HG03460 (cell line): ENCODE data around the gene ACOD1.
"Not testable (repeated sequence)": the region's sequence is repeated elsewhere in the genome, so short reads cannot be mapped to it uniquely, and the experiment has no call there.

Experiments
- ATAC-seq: cut with Tn5 transposase; IDR thresholded peaks from one replicate; pipeline ENCODE4 v1.9.1; 2021; ENCODE audit not compliant: unreplicated experiment

The ACOD1 gene

DNA sequence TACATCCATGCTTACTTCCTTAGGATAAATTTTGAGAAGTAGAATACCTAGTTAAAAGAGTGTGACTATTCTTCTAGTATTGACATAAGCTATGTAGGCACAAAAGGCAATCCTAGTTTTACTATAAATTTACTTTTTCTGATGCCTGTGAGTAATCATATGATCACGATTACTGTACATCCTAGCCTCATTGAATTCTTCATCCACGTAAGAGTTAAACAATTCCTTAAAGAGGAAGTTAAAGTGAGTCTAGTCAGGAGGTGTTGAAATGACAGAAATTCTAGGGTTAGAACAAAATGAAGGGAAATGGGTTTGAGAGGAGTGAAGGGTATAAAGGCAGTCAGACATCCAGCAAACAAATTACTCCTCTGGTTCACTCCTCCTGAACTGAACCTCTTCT is at the start of gene ACOD1:
ACOD1 (plus strand) TSS at position 363 of the 400 bp plus-strand sequence. CDS start 48 bp downstream, outside the sequence.
- no peak for ATAC-seq

DNA sequence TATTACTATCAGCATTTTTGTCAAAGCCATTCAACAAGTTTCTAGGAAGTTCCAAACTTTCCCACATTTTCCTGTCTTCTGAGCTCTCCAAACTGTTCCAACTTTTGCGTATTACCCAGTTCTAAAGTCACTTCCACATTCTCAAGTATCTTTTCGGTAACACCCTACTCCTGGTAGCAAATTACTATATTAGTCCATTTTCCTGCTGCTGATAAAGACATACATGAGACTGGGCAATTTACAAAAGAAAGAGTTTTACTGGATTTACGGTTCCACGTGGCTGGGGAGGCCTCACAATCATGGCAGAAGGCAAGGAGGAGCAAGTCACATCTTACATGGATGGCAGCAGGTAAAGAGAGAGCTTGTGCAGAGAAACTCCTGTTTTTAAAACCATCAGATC is 49.2 kb upstream of the ACOD1 start:
- ATAC-seq, result not testable (repeated sequence)

DNA sequence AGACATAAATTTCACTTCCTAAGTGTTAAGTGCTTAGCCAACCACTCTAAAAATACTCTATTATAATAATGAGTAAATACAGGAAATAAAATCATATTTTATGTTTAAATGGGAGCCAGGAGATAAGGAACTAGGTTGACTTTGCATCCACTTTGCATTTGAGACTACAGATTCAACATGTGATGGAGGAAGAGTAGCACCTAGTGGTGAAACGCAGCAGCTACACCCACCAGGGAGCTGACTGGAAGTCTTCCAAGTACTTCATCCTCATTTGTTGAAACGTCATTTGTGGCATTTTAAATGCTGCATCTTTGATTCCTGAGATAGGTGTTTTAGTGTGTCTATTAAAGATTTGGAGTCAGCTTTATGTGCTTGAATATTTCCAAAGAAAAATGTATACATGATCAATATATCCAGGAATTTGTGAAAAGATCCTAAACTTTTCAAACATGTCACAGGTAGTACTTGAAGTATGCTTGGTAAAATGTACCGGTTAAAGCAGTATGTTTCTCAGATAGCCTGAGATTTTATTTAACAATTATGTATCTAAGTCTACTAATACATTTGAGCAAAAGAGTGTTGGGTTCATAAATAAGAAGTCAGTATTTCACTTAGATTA is 44.7 kb upstream of the ACOD1 start:
- ATAC-seq, result peak; percentile 94

DNA sequence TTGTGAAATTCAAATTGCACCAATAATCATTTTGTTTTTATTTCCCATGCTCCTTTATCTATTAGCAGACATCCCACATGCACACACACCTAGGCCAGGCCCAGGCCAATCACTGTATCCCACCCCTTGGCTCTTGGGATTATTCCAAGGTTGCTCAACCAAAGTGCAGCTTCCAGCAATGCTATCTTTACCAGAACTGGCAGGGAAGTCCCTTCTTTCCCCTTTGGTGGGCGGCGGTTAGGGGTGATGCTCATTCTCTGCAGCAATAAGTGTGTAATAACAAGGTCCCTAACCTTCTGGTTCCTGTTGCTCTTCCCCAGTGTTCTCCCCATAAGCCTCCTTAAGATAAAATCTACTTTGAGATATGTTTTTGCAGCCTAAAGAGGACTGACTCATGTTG is 43.8 kb upstream of the ACOD1 start:
- no peak for ATAC-seq

DNA sequence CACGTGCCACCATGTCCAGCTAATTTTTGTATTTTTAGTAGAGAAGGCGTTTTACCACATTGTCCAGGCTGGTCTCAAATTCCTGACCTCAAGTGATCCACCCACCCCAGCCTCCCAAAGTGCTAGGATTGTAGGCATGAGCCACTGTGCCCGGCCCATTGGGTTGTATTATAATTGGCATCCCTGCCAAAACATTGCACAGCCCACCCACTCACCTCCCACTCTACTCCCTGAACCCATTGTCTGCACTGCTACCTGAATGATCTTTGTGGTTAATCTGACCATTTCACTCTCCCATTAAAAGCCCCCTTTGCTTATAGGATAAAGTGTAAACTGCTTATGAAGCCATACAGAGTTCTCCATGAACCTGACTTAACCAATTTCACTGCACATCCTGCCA is 35.8 kb upstream of the ACOD1 start:
- ATAC-seq, result no peak

DNA sequence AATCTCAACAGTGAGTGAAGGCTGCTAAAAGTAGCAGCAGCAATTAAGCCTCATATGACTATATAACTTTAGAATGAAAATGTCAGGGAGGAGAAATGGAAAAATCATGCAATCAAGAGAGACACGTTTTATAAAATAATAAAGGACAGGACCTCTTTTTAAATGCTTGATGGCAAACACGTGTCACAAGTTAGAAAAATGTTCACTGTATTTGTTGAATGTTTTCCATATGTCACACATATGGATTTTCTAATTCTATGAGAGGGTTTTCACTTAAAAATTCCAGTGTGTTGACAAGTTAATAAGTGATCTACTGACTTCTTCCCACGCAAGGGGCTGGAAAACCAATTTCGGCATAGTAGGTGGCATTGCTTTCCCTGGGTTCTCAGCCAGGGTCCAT is 34.4 kb upstream of the ACOD1 start:
- no peak for ATAC-seq

DNA sequence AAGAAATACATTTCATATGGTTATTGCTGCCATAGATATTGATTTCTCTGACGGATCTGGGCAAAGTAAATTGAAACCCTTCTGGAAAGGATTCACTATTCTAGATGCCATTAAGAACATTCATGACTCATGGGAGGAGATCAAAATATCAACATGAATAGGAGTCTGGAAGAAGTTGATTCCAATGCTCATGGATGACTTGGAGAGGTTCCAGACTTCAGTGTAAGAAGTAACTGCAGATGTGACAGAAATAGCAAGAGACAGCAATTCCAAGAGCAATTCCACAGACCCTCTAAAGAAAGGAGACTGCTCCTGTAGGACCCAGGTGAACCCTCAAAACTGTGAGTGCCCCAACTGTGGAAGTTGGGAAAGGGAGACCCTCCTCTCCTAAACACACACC is 31.2 kb upstream of the ACOD1 start:
- ATAC-seq, result no peak

DNA sequence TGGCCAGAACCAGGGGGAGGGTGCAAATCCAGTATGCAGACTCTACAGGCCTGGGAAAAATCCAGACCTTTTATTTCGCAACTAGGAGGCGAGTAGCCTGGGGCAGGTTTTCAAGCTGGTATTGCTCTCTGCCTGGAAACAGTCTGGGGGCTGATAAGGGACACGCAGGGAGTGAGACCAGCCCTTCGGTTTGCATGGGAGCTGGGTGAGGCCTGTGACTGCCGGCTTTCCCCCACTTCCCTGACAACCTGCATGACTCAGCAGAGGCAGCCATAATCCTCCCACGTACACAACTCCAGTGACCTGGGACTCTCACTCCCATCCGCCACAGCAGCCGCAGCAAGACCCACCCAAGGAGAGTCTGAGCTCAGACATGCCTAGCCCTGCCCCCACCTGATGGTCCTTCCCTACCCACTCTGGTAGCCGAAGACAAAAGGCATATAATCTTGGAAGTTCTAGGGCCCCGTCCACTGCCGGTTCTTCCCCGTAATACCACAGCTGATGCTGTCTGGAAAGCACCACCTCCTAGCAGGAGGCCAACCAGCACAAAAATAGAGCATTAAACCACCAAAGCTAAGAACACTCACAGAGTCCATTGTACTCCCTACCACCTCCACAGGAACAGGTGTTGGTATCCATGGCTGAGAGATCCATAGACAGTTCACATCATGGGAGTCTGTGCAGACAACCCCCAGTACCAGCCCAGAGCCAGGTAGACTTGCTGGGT is 30.4 kb upstream of the ACOD1 start:
- not testable (repeated sequence) for ATAC-seq

DNA sequence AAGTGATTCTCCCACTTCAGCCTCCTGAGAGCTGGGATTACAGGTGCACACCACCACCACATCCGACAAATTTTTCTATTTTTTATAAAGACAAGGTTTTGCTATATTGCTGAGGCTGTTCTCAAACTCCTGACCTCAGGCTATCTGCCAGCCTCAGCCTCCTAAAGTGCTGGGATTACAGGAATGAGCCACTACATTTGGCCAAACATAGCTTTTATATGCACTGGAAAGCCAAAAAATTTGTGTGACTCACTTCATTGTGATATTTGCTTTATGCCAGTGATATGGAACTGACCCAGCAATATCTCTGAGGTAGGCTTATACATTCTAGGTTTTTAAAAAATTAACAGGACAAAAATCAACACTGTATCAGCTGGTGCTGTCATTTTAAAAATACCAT is 26.8 kb upstream of the ACOD1 start:
- no peak for ATAC-seq

DNA sequence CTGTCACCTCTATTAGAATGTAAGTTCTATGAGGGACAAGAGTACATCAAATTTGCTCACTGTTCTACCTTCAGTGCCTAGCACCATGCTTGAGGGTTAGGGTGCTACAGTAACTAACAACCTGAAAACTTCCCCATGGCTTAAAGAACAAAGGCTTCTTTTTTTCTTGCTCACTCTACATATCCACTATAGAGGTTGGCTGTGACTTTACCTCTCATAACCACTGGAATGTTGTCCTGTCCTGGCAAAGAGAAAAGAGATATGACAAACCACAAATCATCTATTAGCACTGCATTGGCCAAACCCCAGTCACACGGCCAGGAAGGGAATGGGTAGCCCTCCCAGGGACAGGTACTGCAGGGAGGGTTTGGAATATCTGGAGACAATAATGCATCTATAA is 23.2 kb upstream of the ACOD1 start:
- ATAC-seq, result no peak

DNA sequence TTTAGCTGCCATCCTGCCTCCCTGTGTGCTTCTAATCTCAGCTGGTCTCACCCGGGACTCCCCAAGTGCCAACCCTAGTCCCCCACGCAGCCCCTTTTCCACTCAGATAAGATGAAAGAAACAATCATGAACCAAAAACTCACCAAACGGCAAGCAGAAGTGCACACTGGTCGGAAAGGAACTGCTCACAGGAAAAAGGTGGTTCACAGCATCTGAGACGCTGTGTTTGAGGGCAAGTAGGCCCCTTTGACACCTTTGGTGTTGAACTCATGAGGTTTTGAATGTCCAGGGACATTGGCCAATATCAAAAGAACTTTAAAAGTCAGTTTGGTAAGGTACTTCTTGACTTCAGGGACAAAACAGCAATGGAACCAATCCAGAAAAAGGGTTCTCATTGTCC is 20.4 kb upstream of the ACOD1 start:
- no peak for ATAC-seq

DNA sequence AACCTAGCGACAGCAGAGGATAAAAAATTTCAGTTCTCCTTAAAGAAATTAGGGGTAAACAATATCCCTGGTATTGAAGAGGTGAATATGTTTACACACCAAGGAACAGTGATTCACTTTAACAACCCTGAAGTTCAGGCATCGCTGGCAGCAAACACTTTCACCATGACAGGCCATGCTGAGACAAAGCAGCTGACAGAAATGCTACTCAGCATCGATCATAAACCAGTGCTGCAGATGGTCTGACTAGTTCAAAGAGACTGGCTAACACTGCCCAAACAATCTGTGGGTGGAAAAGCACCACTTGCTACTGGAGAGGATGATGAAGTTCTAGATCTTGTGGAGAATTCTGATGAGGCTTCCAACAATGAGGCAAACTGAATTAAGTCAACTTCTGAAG is 19.9 kb upstream of the ACOD1 start:
- ATAC-seq, result no peak

DNA sequence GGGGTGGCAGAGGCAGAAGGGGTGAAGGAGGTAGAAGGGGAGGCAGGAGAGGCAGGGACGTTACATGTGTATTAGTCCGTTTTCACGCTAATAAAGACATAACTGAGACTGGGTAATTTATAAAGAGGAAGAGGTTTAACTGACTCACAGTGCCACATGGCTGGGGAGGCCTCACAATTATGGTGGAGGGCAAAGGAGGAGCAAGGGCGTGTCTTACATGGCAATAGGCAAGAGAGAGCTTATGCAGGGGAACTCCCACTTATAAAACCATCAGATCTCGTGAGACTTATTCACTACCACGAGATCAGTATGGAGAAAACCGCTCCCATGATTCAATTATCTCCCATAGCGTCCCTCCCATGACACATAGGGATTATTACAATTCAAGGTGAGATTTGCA is 19.0 kb upstream of the ACOD1 start:
- ATAC-seq, result no peak

DNA sequence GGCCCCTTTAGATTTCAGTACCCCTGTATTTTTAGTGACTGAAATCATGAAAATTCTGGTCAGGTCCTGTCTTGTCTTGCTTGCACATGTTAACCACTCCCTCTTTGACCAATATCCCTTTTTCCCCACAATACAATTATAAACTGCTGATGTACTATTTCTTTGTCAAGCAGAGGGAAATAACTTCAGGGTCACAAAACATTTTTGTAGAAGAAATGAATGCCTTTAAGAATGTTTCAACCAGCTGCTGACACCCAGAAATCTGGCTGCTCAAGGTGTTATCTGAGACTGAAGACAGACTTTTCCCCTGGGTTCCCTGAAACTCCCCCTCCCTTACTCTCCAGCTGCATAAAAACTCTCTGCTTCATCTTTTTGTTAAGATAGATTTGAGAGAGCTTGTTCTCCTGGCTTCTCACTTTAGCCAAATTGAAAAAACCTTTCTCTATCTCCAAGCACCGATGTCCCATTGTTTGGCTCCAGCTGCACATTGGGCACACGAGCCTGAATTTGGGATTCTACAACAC is 18.4 kb upstream of the ACOD1 start:
- no peak for ATAC-seq

DNA sequence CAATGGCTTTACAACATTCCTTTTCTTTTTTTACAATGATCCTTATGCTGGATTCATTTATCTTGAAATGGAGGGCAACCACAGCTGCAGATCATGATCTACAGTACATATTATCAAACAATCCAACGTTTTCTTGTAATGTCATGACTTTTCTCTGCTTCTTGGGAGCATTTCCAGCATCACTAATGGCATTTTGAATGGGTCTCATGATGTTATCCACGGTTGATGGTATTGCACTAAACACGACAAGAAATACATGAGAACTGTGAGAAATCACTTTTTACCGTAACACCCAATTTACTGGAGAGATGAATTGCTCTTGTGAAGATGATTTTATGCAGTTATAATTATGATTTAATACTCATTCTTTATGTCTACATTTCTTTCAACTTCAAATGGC is 16.2 kb upstream of the ACOD1 start:
- ATAC-seq, result no peak

DNA sequence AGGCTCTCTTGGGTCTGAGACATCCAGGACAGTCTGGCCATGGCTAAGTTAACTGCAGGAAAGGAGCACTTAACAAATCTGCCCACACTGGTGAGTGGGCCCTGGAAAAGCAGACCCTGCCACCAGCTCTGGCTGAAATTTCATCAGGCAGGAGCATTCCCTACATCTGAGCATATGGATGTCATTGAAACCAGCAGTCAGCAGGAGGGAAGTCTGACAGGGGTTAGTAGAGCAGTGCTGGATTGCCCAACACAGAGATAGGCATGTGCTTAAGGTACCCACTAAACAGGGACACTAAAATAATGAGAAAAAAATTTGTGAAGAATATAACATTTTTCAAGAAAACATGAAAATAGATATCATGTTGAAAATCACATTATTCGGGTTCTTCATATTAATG is 13.6 kb upstream of the ACOD1 start:
- ATAC-seq, result no peak

DNA sequence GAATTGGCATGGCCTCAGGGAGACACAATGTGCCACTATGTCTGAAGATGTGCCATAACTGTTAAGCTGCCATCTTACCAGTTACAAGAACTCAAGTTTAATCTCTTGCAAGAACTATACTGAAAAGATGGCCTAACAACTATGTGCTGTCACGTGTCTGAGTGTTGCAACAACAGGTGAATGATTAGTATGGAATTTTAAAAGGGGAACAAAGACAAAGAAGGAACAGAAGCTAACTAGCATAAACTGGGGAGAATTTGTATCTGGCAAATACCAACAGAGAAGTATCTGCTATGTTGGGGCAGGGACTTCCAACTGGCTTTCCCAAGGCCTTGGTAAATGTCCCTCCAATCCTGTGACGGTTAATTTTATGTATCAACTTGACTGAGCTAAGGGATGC is 11.5 kb upstream of the ACOD1 start:
- ATAC-seq, result no peak

DNA sequence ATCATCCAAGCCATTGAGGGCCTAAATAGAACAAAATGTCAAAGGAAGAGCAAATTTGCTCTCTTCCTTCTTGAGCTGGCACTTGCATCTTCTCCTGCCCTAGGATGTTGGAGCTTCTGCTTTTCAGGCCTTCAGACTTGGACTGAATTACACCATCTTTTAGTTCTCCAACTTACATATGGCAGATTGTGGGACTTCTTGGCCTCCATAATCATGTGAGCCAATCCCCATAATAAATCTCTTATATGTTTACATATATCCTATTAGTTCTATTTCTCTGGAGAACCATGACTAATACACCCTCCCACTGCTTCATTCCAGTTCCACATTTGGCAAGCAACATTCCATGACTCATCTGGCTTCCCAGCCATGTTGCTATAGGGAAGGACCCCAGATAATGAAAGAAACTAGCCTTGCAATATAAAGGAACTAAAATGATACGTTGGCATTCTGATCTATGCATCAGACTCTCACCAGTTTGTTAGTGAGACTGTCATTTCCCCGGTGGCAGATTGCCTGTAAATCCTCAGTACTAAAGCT is 11.0 kb upstream of the ACOD1 start:
- no peak for ATAC-seq

DNA sequence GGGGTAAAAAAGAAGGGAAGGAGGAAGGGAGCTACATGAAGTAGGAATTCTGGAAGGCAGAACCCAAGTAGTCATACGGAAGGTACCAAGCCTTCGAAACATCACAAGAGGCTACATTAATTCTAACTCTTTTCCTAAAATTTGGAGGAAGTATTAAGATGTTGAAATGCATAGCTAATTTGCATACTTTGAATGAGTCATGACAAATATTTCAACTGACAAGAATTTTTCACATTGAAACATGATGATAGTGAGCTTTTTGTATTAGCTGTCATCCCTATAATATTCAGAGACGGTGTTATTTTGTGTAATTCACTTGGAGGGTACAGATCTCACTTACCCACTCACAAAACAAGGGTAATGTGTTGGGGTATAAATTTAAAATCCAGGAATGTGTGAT is 9.1 kb upstream of the ACOD1 start:
- ATAC-seq, result no peak

DNA sequence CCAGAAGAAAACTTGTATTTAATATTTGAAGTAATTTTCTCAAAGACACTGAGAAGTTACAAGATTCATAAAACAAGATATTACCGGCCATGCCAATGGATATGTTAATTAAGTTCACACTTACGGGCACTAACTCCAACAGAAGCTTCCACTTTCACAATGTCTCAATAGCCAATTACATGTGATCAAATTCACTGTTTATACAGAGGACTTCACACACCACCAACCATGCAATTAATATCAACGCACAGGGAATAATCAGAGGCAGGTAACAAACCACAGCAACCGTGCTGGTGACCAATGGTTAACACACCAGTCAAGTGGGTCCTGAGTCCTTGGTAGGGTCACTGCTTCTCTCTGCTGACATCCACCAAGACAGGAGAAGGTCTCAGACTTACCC is 5.9 kb upstream of the ACOD1 start:
- no peak for ATAC-seq

DNA sequence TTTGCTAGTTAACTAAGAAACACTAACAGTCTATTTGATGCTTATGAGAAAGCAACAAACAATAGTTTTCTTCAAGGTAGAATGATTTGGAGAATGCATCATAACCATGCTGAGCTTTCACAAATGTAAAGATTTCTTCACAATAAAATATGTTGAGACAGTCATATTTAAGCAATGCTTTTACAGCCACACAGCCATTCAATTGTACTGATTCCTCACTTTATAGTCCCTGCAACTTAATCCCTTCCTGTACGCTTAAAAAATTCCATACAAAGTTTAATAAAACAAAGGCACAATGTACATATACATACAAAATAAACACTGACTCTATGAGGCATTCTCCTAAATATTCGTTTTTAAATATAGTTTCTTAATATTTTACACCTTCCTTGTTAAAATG is 4.7 kb upstream of the ACOD1 start:
- ATAC-seq, result no peak

DNA sequence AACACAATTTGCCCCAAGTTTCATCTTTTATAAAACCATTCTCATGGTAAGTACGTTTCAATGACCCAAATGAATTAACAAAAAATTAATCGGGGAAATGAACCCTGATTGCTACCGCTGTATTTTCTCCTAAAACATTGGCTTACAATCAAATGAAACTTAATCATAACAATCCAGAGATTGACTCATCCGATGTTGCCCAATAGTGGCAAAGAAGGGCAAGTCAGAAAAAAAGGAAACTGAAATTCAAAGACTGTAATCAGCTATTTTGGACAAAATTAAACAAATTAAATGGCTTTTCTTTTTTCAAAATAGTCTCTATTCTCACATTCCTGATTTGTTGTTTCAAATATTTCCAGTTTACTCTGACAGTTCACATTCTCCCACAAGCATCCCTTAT is 3.9 kb upstream of the ACOD1 start:
- ATAC-seq, result no peak
